D721Med (cell line): ENCODE measurements around the gene IFT52.

Source experiments
- DNase-seq: peaks from one replicate; pipeline ENCODE4 v3.0.0; 2011; ENCODE audit warnings: low spot score; ENCODE audit not compliant: insufficient read length
- FAIRE-seq: peaks from 2 replicates; lab custom pipeline; 2011; peaks lifted over from hg19 to GRCh38; lab: Jason Lieb, UNC
- TF ChIP-seq, protein P1 (sequence below): IDR thresholded peaks from 2 replicates; pipeline ENCODE4 v1.5.1; 2012; ENCODE audit warnings: mild to moderate bottlenecking, control low read depth; ENCODE audit not compliant: insufficient read depth; ENCODE audit errors: missing control alignments

Gene IFT52

DNA sequence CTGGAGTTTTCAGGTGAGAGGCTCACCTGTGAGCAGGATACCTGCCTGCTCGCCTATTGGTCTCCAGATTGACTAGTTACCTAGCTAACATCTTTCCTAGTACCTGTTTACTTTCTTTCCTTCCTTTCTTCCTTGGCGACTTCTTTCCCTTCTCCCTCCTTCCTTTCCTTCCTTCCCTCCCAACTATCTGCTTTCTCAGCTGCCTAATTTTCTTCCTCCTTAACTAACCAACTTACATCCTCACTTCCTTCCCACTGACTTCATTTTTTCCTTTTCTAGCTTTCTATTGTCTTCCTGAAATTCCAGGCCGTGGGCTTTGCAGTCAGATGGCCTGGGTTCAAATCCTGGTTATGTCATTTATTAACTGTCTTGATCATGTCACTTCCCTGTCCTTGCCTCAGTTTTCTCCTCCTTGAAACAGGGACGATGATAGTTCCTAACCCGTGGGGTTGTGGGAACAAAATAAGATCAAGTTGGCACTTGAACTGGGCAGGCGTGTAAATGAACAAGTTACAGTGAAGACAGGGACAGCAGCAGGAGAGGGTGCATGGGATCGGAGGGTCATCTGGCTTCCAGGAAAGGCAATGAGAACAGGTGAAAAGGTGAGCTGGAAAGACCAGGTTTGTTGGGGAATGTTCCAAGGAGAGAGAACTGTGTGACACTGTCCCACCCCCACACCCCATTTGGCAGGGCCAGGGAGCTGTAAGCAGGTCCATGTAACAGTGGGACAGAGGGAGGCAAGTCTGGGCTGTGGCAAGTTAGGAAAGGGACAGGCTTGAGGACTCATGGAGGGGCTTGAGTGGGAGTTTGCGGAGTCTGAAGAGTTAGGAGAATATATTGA is 31.4 kb upstream of the IFT52 start:
- FAIRE-seq = no peak
- no peak for DNase-seq
- TF ChIP-seq, protein P1, sequence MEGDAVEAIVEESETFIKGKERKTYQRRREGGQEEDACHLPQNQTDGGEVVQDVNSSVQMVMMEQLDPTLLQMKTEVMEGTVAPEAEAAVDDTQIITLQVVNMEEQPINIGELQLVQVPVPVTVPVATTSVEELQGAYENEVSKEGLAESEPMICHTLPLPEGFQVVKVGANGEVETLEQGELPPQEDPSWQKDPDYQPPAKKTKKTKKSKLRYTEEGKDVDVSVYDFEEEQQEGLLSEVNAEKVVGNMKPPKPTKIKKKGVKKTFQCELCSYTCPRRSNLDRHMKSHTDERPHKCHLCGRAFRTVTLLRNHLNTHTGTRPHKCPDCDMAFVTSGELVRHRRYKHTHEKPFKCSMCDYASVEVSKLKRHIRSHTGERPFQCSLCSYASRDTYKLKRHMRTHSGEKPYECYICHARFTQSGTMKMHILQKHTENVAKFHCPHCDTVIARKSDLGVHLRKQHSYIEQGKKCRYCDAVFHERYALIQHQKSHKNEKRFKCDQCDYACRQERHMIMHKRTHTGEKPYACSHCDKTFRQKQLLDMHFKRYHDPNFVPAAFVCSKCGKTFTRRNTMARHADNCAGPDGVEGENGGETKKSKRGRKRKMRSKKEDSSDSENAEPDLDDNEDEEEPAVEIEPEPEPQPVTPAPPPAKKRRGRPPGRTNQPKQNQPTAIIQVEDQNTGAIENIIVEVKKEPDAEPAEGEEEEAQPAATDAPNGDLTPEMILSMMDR = no peak

GRCh38 chr20:43560974-43561373 is 29.8 kb upstream of the IFT52 start:
- TF ChIP-seq, protein P1 = no peak
- DNase-seq (no peak), FAIRE-seq (no peak)

GRCh38 chr20:43563429-43563828 is 27.3 kb upstream of the IFT52 start:
- TF ChIP-seq, protein P1 = no peak
- FAIRE-seq (no peak), DNase-seq (no peak)

DNA sequence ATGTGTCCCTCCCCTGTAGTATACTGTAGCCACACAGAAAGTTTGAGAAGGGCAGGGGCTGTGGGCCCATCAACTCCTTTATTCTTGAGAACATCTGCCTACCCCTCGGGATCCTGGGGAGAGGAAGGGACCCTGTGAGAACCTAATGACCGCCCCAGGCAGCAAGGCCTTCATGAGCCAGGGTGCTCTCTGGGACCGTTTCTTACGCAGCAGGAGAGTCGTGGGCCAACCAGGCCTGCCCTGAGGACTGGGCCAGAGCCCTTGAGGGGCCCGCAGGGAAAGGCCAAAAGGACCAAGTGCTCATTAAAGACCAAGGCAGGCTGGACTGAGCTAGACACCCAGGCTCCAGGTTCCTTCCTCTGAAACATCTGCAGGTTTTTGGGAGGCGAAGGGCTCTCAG is 26.7 kb upstream of the IFT52 start:
- FAIRE-seq (no peak), DNase-seq (no peak)
- TF ChIP-seq, protein P1 = no peak

GRCh38 chr20:43564455-43564854 is 26.3 kb upstream of the IFT52 start:
- DNase-seq = no peak
- TF ChIP-seq, protein P1 = no peak
- no peak for FAIRE-seq

GRCh38 chr20:43564993-43565757 is 25.6 kb upstream of the IFT52 start:
- FAIRE-seq (no peak), DNase-seq (no peak)
- TF ChIP-seq, protein P1 = no peak

GRCh38 chr20:43565758-43566104 is 25.0 kb upstream of the IFT52 start:
- no peak for DNase-seq
- FAIRE-seq = no peak
- TF ChIP-seq, protein P1 = no peak
